ENCODE measurements around the gene EMC8. TPM values are rescaled to one million over a fixed set of nuclear protein-coding genes. Genes with fewer than 3 reads are reported as not detected.

Gene EMC8
- total RNA-seq, result 49.1 and 57.1 TPM in 2 replicates

GRCh38 chr16:85799497-85800320 is at the start of gene EMC8, which contains the start of gene COX4I1:
Gene EMC8, minus strand, starts transcription at chr16:85799544. Its CDS starts 249 bp downstream, at chr16:85799295.
Gene COX4I1, plus strand, starts transcription at chr16:85799695. Its CDS starts 1,511 bp downstream, at chr16:85801206.
- Mint-ChIP-seq H3K4me3 (peak within 1 kb of the TSS; percentile 92), H3K9me3 (no peaks in the 10 kb centered on the region), H3K4me1 (peaks cover 46% of the 10 kb centered on the region), H3K27me3 (no peaks in the 10 kb centered on the region), H3K27ac (peak within 1 kb of the TSS; percentile 97), H3K36me3 (ENCODE audit: low read depth) (peaks cover 58% of the 10 kb centered on the region)
- intact Hi-C loops (cut with micrococcal nuclease), result loop anchor here (2.0 kb wide), 2 partner anchors 111 to 245 kb away; partner anchors contain the start of gene GINS2
- DNase-seq, result peak; percentile 98

- H3K27me3 Mint-ChIP-seq, result peaks cover 15% of the 10 kb centered on the region
- DNase-seq, result no peak
- no peak overlapping the region for H3K27ac Mint-ChIP-seq
- intact Hi-C loops (cut with micrococcal nuclease), result no loop called here
- H3K9me3 Mint-ChIP-seq, result no peaks in the 10 kb centered on the region
- no peak overlapping the region for H3K4me3 Mint-ChIP-seq
- H3K4me1 Mint-ChIP-seq, result peaks cover 3% of the 10 kb centered on the region
- no peaks in the 10 kb centered on the region for H3K36me3 Mint-ChIP-seq (ENCODE audit: low read depth)
These were observed 49.6 kb upstream of the EMC8 start for GRCh38 chr16:85848986-85849385.

GRCh38 chr16:85847681-85848601 is 48.6 kb upstream of the EMC8 start:
- no peak overlapping the region for H3K27ac Mint-ChIP-seq
- H3K36me3 Mint-ChIP-seq (ENCODE audit: low read depth), result no peaks in the 10 kb centered on the region
- intact Hi-C loops (cut with micrococcal nuclease), result no loop called here
- peaks cover 3% of the 10 kb centered on the region for H3K4me1 Mint-ChIP-seq
- H3K9me3 Mint-ChIP-seq, result no peaks in the 10 kb centered on the region
- DNase-seq, result no peak
- H3K27me3 Mint-ChIP-seq, result peaks cover 16% of the 10 kb centered on the region
- H3K4me3 Mint-ChIP-seq, result no peak overlapping the region

- Mint-ChIP-seq H3K4me1 (peaks cover 3% of the 10 kb centered on the region), H3K27ac (no peak overlapping the region)
These were observed 47.7 kb upstream of the EMC8 start for GRCh38 chr16:85847036-85847435.

GRCh38 chr16:85846461-85846860 is 47.1 kb upstream of the EMC8 start:
- intact Hi-C loops (cut with micrococcal nuclease), result no loop called here
- Mint-ChIP-seq H3K9me3 (no peaks in the 10 kb centered on the region), H3K27ac (no peak overlapping the region), H3K4me1 (peaks cover 3% of the 10 kb centered on the region), H3K4me3 (no peak overlapping the region), H3K36me3 (ENCODE audit: low read depth) (no peaks in the 10 kb centered on the region), H3K27me3 (peaks cover 15% of the 10 kb centered on the region)
- no peak for DNase-seq

More at GRCh38 chr16:85847036-85847435, 47.7 kb upstream of the EMC8 start:
- peaks cover 15% of the 10 kb centered on the region for H3K27me3 Mint-ChIP-seq
- H3K9me3 Mint-ChIP-seq, result no peaks in the 10 kb centered on the region
- intact Hi-C loops (cut with micrococcal nuclease), result no loop called here
- H3K36me3 Mint-ChIP-seq (ENCODE audit: low read depth), result no peaks in the 10 kb centered on the region
- H3K4me3 Mint-ChIP-seq, result no peak overlapping the region
- no peak for DNase-seq

GRCh38 chr16:85845266-85845665 is 45.9 kb upstream of the EMC8 start:
- Mint-ChIP-seq H3K27me3 (peaks cover 15% of the 10 kb centered on the region), H3K27ac (no peak overlapping the region), H3K4me1 (peaks cover 3% of the 10 kb centered on the region), H3K36me3 (ENCODE audit: low read depth) (no peaks in the 10 kb centered on the region), H3K9me3 (no peaks in the 10 kb centered on the region), H3K4me3 (no peak overlapping the region)
- intact Hi-C loops (cut with micrococcal nuclease), result no loop called here
- no peak for DNase-seq

- H3K36me3 Mint-ChIP-seq (ENCODE audit: low read depth), result no peaks in the 10 kb centered on the region
- no peak for DNase-seq
- no peaks in the 10 kb centered on the region for H3K9me3 Mint-ChIP-seq
- intact Hi-C loops (cut with micrococcal nuclease), result no loop called here
- H3K4me1 Mint-ChIP-seq, result peaks cover 3% of the 10 kb centered on the region
- H3K27ac Mint-ChIP-seq, result no peak overlapping the region
- no peak overlapping the region for H3K4me3 Mint-ChIP-seq
- H3K27me3 Mint-ChIP-seq, result peaks cover 14% of the 10 kb centered on the region
These were observed 45.4 kb upstream of the EMC8 start for GRCh38 chr16:85844786-85845185.

- H3K27me3 Mint-ChIP-seq, result peaks cover 13% of the 10 kb centered on the region
- H3K36me3 Mint-ChIP-seq (ENCODE audit: low read depth), result no peaks in the 10 kb centered on the region
- H3K4me3 Mint-ChIP-seq, result no peak overlapping the region
- H3K9me3 Mint-ChIP-seq, result no peaks in the 10 kb centered on the region
- intact Hi-C loops (cut with micrococcal nuclease), result no loop called here
- H3K4me1 Mint-ChIP-seq, result peaks cover 3% of the 10 kb centered on the region
- DNase-seq, result no peak
- H3K27ac Mint-ChIP-seq, result no peak overlapping the region
These were observed 44.8 kb upstream of the EMC8 start for GRCh38 chr16:85844169-85844481.

GRCh38 chr16:85843471-85844168 is 44.3 kb upstream of the EMC8 start:
- no peak overlapping the region for H3K4me3 Mint-ChIP-seq
- no peak for DNase-seq
- H3K9me3 Mint-ChIP-seq, result no peaks in the 10 kb centered on the region
- intact Hi-C loops (cut with micrococcal nuclease), result no loop called here
- no peak overlapping the region for H3K27ac Mint-ChIP-seq
- H3K4me1 Mint-ChIP-seq, result peaks cover 3% of the 10 kb centered on the region
- no peaks in the 10 kb centered on the region for H3K36me3 Mint-ChIP-seq (ENCODE audit: low read depth)
- peaks cover 13% of the 10 kb centered on the region for H3K27me3 Mint-ChIP-seq

- Mint-ChIP-seq H3K9me3 (no peaks in the 10 kb centered on the region), H3K36me3 (ENCODE audit: low read depth) (no peaks in the 10 kb centered on the region), H3K4me1 (peaks cover 3% of the 10 kb centered on the region), H3K27ac (no peak overlapping the region), H3K4me3 (no peak overlapping the region), H3K27me3 (peaks cover 13% of the 10 kb centered on the region)
- intact Hi-C loops (cut with micrococcal nuclease), result no loop called here
- DNase-seq, result no peak
These were observed 43.5 kb upstream of the EMC8 start for GRCh38 chr16:85842848-85843247.

- intact Hi-C loops (cut with micrococcal nuclease), result no loop called here
- DNase-seq, result no peak
- Mint-ChIP-seq H3K36me3 (ENCODE audit: low read depth) (no peaks in the 10 kb centered on the region), H3K27ac (no peak overlapping the region), H3K4me1 (peaks cover 3% of the 10 kb centered on the region), H3K9me3 (no peaks in the 10 kb centered on the region), H3K4me3 (no peak overlapping the region), H3K27me3 (peaks cover 13% of the 10 kb centered on the region)
These were observed 43.1 kb upstream of the EMC8 start for GRCh38 chr16:85842435-85842834.

GRCh38 chr16:85840801-85841200 is 41.5 kb upstream of the EMC8 start:
- Mint-ChIP-seq H3K4me3 (no peak overlapping the region), H3K27me3 (peaks cover 8% of the 10 kb centered on the region), H3K4me1 (peaks cover 3% of the 10 kb centered on the region), H3K36me3 (ENCODE audit: low read depth) (no peaks in the 10 kb centered on the region), H3K9me3 (no peaks in the 10 kb centered on the region), H3K27ac (no peak overlapping the region)
- DNase-seq, result no peak
- intact Hi-C loops (cut with micrococcal nuclease), result no loop called here

GRCh38 chr16:85840395-85840794 is 41.1 kb upstream of the EMC8 start:
- peaks cover 8% of the 10 kb centered on the region for H3K27me3 Mint-ChIP-seq
- no peak overlapping the region for H3K27ac Mint-ChIP-seq
- H3K4me3 Mint-ChIP-seq, result no peak overlapping the region
- H3K36me3 Mint-ChIP-seq (ENCODE audit: low read depth), result no peaks in the 10 kb centered on the region
- DNase-seq, result no peak
- H3K9me3 Mint-ChIP-seq, result no peaks in the 10 kb centered on the region
- peaks cover 3% of the 10 kb centered on the region for H3K4me1 Mint-ChIP-seq
- intact Hi-C loops (cut with micrococcal nuclease), result no loop called here
